Stimulated activated CD8-positive, alpha-beta memory T cell treated with anti-CD3 and anti-CD28 coated beads, Interleukin-7, amount 100 ng/mL, for 48 hours (primary cell): ENCODE results near the gene IFNE.

Experiments used
- DNase-seq, 2 donors: peaks; one replicate each; pipeline ENCODE4 v3.0.0-alpha.2; 2020; ENCODE audit warnings: low read depth in 1 of 2; ENCODE audit errors: extremely low read depth in 1 of 2

Gene IFNE

GRCh38 chr9:21482213-21482612, at the start of gene IFNE:
TSS of gene IFNE (minus strand) at chr9:21482313. CDS start at chr9:21481694, 619 bp downstream.
- no peak for DNase-seq

GRCh38 chr9:21528123-21528808, 46.2 kb upstream of the IFNE start:
- no peak for DNase-seq

- DNase-seq = no peak
Measured at GRCh38 chr9:21527579-21527978, 45.5 kb upstream of the IFNE start.

- DNase-seq = no peak
Measured at GRCh38 chr9:21525174-21525573, 43.1 kb upstream of the IFNE start.

- DNase-seq = no peak
Measured at GRCh38 chr9:21524099-21524830, 42.2 kb upstream of the IFNE start.

GRCh38 chr9:21523021-21524014, 41.2 kb upstream of the IFNE start:
- DNase-seq = no peak

- no peak for DNase-seq
Measured at GRCh38 chr9:21522348-21522747, 40.2 kb upstream of the IFNE start.

- DNase-seq = no peak
Measured at GRCh38 chr9:21521448-21521847, 39.3 kb upstream of the IFNE start.

GRCh38 chr9:21520501-21521228, 38.6 kb upstream of the IFNE start:
- no peak for DNase-seq

- DNase-seq = no peak
Measured at GRCh38 chr9:21519855-21520434, 37.8 kb upstream of the IFNE start.

GRCh38 chr9:21516796-21517195, 34.7 kb upstream of the IFNE start:
- no peak for DNase-seq

- no peak for DNase-seq
Measured at GRCh38 chr9:21513431-21513830, 31.3 kb upstream of the IFNE start.

GRCh38 chr9:21510806-21511205, 28.7 kb upstream of the IFNE start:
- no peak for DNase-seq

GRCh38 chr9:21507483-21507790, 25.3 kb upstream of the IFNE start:
- DNase-seq = no peak

GRCh38 chr9:21506626-21507482, 24.7 kb upstream of the IFNE start:
- no peak for DNase-seq

- DNase-seq = no peak
Measured at GRCh38 chr9:21505425-21506179, 23.5 kb upstream of the IFNE start.

- DNase-seq = no peak
Measured at GRCh38 chr9:21504894-21505293, 22.8 kb upstream of the IFNE start.

- DNase-seq = no peak
Measured at GRCh38 chr9:21504113-21504512, 22.0 kb upstream of the IFNE start.

GRCh38 chr9:21502586-21502985, 20.5 kb upstream of the IFNE start:
- no peak for DNase-seq
